Mucosa of rectum (tissue), 2 donors: ENCODE data around the gene PLEKHO1.

ENCODE experiments used
- H3K27ac ChIP-seq, 2 donors: one replicate each; pipeline ENCODE4 v1.7.0; 2013; ENCODE audit warnings: inconsistent platforms in 2 of 2, low read depth in 2 of 2, low read length in 2 of 2
- H3K27me3 ChIP-seq, 2 donors: one replicate each; pipeline ENCODE4 v1.7.0; 2013; ENCODE audit warnings: low read length in 2 of 2; ENCODE audit not compliant: control insufficient read depth in 2 of 2, insufficient read depth in 2 of 2
- H3K36me3 ChIP-seq, 2 donors: one replicate each; pipeline ENCODE4 v1.7.0; 2013; ENCODE audit warnings: low read length in 2 of 2; ENCODE audit not compliant: control insufficient read depth in 2 of 2, insufficient read depth in 2 of 2
- H3K4me1 ChIP-seq, 2 donors: one replicate each; pipeline ENCODE4 v1.7.0; 2013; ENCODE audit warnings: low read length in 2 of 2, mild to moderate bottlenecking in 1 of 2; ENCODE audit not compliant: control insufficient read depth in 2 of 2, insufficient read depth in 2 of 2
- H3K4me3 ChIP-seq, 2 donors: one replicate each; pipeline ENCODE4 v1.7.0; 2013; ENCODE audit warnings: low read length in 2 of 2
- H3K9ac ChIP-seq, 2 donors: one replicate each; pipeline ENCODE4 v1.7.0; 2013; ENCODE audit warnings: low read length in 2 of 2, low read depth in 1 of 2, mild to moderate bottlenecking in 1 of 2
- H3K9me3 ChIP-seq, 2 donors: one replicate each; pipeline ENCODE4 v1.7.0; 2013; ENCODE audit warnings: low read length in 2 of 2; ENCODE audit not compliant: control insufficient read depth in 2 of 2
- donor health status: healthy.
- donor health status: Normal muscosa, but diverticular disease.

The PLEKHO1 gene

GRCh38 chr1:150165622-150166612 is 16.2 kb downstream of the PLEKHO1 start:
- Histone ChIP-seq H3K9me3 (no peaks in the 10 kb centered on the region), H3K4me3 (no peak overlapping the region), H3K27me3 (no peaks in the 10 kb centered on the region), H3K4me1 (peaks cover 20 to 25% of the 10 kb centered on the region in 2 donors), H3K9ac (no peak overlapping the region), H3K36me3 (no peaks in the 10 kb centered on the region), H3K27ac (peak overlapping the region; percentile 26 to 32)

GRCh38 chr1:150168960-150169601 is 19.4 kb downstream of the PLEKHO1 start:
- no peak overlapping the region for H3K9ac ChIP-seq
- H3K4me3 ChIP-seq = no peak overlapping the region
- no peaks in the 10 kb centered on the region for H3K36me3 ChIP-seq
- H3K27ac ChIP-seq = no peak overlapping the region
- peaks cover 0 to 4% of the 10 kb centered on the region in 2 donors for H3K4me1 ChIP-seq
- H3K27me3 ChIP-seq = no peaks in the 10 kb centered on the region
- H3K9me3 ChIP-seq = no peaks in the 10 kb centered on the region

- H3K9ac ChIP-seq = no peak overlapping the region
- H3K36me3 ChIP-seq = no peaks in the 10 kb centered on the region
- H3K27ac ChIP-seq = no peak overlapping the region
- H3K9me3 ChIP-seq = no peaks in the 10 kb centered on the region
- no peaks in the 10 kb centered on the region for H3K27me3 ChIP-seq
- H3K4me3 ChIP-seq = no peak overlapping the region
- peaks cover 0 to 4% of the 10 kb centered on the region in 2 donors for H3K4me1 ChIP-seq
Observed at GRCh38 chr1:150171801-150172200, 22.1 kb downstream of the PLEKHO1 start.

- H3K27ac ChIP-seq = no peak overlapping the region
Observed at GRCh38 chr1:150173141-150173585, 23.4 kb downstream of the PLEKHO1 start.

GRCh38 chr1:150176593-150176992 is 26.9 kb downstream of the PLEKHO1 start:
- no peaks in the 10 kb centered on the region for H3K9me3 ChIP-seq
- no peaks in the 10 kb centered on the region for H3K36me3 ChIP-seq
- H3K27me3 ChIP-seq = no peaks in the 10 kb centered on the region
- no peaks in the 10 kb centered on the region for H3K4me1 ChIP-seq
- no peak overlapping the region for H3K9ac ChIP-seq
- no peak overlapping the region for H3K27ac ChIP-seq
- no peak overlapping the region for H3K4me3 ChIP-seq

More at GRCh38 chr1:150173141-150173585, 23.4 kb downstream of the PLEKHO1 start:
- peaks cover 0 to 4% of the 10 kb centered on the region in 2 donors for H3K4me1 ChIP-seq
- no peak overlapping the region for H3K4me3 ChIP-seq
- H3K36me3 ChIP-seq = no peaks in the 10 kb centered on the region
- no peaks in the 10 kb centered on the region for H3K9me3 ChIP-seq
- no peak overlapping the region for H3K9ac ChIP-seq
- no peaks in the 10 kb centered on the region for H3K27me3 ChIP-seq

- Histone ChIP-seq H3K27ac (no peak overlapping the region), H3K27me3 (no peaks in the 10 kb centered on the region), H3K4me1 (no peaks in the 10 kb centered on the region), H3K36me3 (no peaks in the 10 kb centered on the region), H3K9ac (no peak overlapping the region), H3K4me3 (no peak overlapping the region), H3K9me3 (no peaks in the 10 kb centered on the region)
Observed at GRCh38 chr1:150178548-150178947, 28.8 kb downstream of the PLEKHO1 start.

- Histone ChIP-seq H3K4me3 (no peak overlapping the region), H3K4me1 (no peaks in the 10 kb centered on the region), H3K27ac (no peak overlapping the region), H3K9ac (no peak overlapping the region), H3K27me3 (no peaks in the 10 kb centered on the region), H3K36me3 (no peaks in the 10 kb centered on the region), H3K9me3 (no peaks in the 10 kb centered on the region)
Observed at GRCh38 chr1:150179867-150180266, 30.2 kb downstream of the PLEKHO1 start.

- Histone ChIP-seq H3K27ac (no peak overlapping the region), H3K4me3 (no peak overlapping the region), H3K9ac (no peak overlapping the region), H3K9me3 (no peaks in the 10 kb centered on the region), H3K27me3 (no peaks in the 10 kb centered on the region), H3K4me1 (no peaks in the 10 kb centered on the region), H3K36me3 (no peaks in the 10 kb centered on the region)
Observed at GRCh38 chr1:150180474-150180873, 30.8 kb downstream of the PLEKHO1 start.

- Histone ChIP-seq H3K4me1 (no peaks in the 10 kb centered on the region), H3K4me3 (no peak overlapping the region), H3K27ac (no peak overlapping the region), H3K9me3 (no peaks in the 10 kb centered on the region), H3K9ac (no peak overlapping the region), H3K36me3 (no peaks in the 10 kb centered on the region), H3K27me3 (no peaks in the 10 kb centered on the region)
Observed at GRCh38 chr1:150182247-150182646, 32.5 kb downstream of the PLEKHO1 start.

- Histone ChIP-seq H3K4me3 (no peak overlapping the region), H3K27me3 (no peaks in the 10 kb centered on the region)
Observed at GRCh38 chr1:150183061-150183460, 33.3 kb downstream of the PLEKHO1 start.

More at GRCh38 chr1:150183061-150183460, 33.3 kb downstream of the PLEKHO1 start:
- Histone ChIP-seq H3K9ac (no peak overlapping the region), H3K4me1 (no peaks in the 10 kb centered on the region), H3K36me3 (no peaks in the 10 kb centered on the region), H3K27ac (no peak overlapping the region), H3K9me3 (no peaks in the 10 kb centered on the region)
